Kidney capillary endothelial cell (primary cell): ENCODE results near the gene UBE2G2.

Experiments
- DNase-seq: peaks from one replicate; pipeline ENCODE4 v3.0.0-alpha.2; 2018; ENCODE audit warnings: low spot score

Gene UBE2G2

DNA sequence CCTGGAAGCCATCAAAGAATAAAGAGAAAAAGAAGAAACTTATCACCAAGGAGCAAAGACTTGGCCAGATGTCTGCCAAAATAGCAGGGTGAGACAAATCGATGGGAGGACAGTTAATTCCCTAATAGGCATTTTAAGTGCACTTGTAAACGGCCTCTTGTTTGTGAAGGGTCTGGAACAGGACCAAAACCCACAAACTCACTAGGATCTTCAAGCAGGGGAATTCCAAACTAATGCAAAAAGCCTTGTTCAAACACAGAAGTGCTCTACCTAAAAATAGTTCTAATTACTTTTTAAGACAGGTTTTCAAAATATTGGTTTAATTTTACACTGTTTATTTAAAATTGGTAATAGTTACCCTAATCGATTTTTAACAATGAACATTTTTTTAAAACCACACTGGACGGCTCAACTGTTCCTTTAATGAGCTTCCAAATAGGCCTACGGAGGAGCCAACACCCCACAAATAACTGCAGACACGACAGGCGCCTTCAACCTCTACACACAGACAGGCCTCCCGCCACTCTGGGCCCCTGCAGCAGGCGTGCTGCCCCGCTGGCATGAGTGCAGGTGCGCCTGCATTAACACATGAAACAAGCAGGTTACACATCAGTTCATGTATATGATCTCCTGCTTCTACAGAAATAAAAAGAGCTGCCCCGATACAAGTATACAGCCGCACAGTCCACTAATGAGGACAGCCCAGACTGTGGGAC lies 15.8 kb downstream of the UBE2G2 start:
- no peak for DNase-seq

DNA sequence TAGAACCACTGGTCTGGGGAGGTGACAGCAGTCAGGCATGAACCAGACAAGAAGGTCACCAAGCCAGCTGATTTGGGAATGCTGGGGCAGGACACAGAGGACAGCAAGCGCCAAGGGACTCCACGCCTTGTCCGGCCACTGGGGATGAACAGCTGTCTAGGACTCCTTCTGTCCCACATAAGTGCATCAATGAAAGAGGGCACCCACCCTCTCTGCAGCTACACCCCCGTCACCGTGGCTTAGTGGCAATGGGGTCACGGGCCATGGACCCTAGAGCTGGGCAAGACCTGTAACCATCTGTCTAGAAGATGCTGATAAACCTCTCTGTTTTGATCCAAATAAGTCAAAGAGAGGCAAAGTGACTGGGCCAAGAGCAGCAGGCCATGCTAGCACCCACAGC lies 16.8 kb downstream of the UBE2G2 start:
- DNase-seq = no peak

DNA sequence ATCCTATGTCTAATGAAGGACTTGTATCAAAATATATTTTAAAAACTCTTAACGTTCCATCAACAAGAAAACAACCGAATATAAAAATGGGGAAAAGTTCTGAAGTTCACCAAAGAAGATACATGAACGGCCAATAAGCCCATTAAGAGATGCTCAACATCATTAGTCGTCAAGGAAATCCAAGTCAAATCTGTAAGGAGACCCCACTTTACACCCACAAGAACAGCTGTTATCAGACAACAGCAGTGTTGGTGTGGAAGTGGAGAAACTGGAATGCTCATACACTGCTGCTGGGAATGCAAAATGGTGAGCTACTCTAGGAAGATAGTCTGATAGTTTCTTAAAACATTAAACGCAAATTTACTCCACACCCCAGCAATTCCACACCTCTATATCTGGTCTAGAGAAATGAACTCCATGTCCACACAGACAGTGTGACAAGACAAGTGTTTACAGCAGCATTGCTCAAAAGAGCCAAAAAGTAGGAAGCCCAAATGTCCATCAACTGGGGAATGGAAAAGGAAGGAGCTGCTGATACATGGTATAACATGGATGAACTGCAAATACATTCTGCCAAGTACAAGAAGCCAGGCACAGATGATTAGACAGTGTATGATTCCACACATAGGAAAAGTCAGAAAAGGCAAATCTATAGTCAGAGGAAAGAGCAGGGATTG lies 18.5 kb downstream of the UBE2G2 start:
- DNase-seq = no peak

GRCh38 chr21:44780767-44781459 lies 20.7 kb downstream of the UBE2G2 start:
- DNase-seq = no peak

- no peak for DNase-seq
Measured at GRCh38 chr21:44780137-44780502, 21.5 kb downstream of the UBE2G2 start.

- no peak for DNase-seq
Measured at GRCh38 chr21:44779417-44780136, 22.0 kb downstream of the UBE2G2 start.

DNA sequence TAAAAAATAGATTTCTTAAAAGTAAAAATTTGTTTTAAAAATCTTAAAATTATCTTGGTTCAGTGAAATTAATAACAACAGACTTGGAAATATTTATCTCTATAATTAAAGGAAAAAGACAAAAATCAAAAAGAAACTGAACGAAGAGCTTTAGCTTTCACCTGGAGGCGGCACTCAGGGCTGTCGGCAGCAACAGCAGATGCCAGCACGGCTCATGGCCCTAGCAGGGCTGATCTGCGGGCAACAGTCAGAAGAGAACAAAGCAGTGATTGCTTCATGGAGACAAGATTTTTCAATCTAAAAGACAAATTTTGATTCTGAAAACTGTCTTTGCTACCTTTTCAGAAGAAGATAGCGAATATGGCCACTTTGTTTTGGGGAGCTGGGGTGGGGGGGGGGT lies 22.6 kb downstream of the UBE2G2 start:
- no peak for DNase-seq

DNA sequence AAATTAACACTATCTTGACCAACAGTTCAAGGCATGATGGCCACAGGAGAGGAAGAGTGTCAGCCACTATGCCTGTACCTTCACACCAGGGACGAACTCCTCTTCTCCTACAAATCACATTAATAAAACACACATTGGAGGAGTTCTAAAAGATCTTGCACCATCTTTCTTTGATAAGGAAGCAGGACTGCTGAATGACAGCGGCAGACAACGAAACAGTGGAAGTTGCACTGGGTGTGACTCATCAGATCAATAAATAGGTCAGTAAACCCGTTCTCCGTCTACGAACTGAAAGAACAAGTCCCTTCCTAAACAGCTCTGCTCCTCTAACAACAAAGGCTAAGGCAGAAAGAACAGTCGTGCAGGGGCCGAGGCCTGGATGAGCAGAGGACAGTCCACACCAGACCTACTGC lies 23.1 kb downstream of the UBE2G2 start:
- DNase-seq = no peak

GRCh38 chr21:44778094-44778493 lies 23.5 kb downstream of the UBE2G2 start:
- no peak for DNase-seq

- no peak for DNase-seq
Measured at GRCh38 chr21:44774972-44775371, 26.6 kb downstream of the UBE2G2 start.

- no peak for DNase-seq
Measured at GRCh38 chr21:44773291-44773932, 28.2 kb downstream of the UBE2G2 start.

DNA sequence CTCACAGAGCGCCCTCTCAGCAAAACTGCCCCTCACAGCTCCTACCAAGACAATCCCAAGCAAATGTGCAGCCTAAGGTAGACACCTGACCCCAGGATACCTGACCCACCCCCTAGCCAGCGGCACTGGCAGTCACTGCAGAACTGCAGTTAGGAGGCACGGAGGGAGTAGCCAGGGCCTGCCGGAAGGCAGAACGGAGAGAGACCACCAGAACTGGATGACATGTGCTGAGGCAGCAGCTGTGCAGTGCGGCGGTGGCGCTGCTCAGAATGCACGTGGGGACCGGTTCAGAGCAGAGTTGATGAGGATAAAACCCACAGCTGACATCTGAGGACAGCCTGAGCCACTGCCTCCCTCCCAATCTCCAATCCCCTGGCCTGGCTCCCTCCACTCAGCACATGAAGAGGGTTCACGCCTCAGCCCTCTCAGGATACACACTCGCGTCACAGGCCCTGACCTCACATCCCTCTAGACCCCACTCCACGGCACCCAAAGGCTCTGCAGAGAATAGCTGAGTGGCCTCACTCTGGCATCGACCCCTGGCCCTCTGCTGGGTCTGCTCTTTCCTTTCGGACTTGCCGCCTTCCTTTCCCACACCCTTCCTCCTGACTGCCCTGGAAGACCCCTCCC lies 29.6 kb downstream of the UBE2G2 start:
- no peak for DNase-seq

GRCh38 chr21:44767834-44768831 lies 33.5 kb downstream of the UBE2G2 start:
- DNase-seq = no peak

- no peak for DNase-seq
Measured at GRCh38 chr21:44766818-44767354, 34.7 kb downstream of the UBE2G2 start.

- no peak for DNase-seq
Measured at GRCh38 chr21:44766014-44766817, 35.4 kb downstream of the UBE2G2 start.

- DNase-seq = no peak
Measured at GRCh38 chr21:44765231-44766013, 36.2 kb downstream of the UBE2G2 start.

GRCh38 chr21:44764319-44765230 lies 37.0 kb downstream of the UBE2G2 start:
- DNase-seq = no peak
